ENCODE results near the gene SHH.
"Not testable (repeated sequence)": the region's sequence is repeated elsewhere in the genome, so short reads cannot be mapped to it uniquely, and the experiment has no call there.

The SHH gene

GRCh38 chr7:155819186-155819585, 6.9 kb upstream of the SHH start:
- no peak for DNase-seq (ENCODE audit: low read depth in 3 of 3)

GRCh38 chr7:155818820-155819168, 6.5 kb upstream of the SHH start:
- no peak for DNase-seq (ENCODE audit: low read depth in 3 of 3)

GRCh38 chr7:155818154-155818819, 6.0 kb upstream of the SHH start:
- no peak for DNase-seq (ENCODE audit: low read depth in 3 of 3)

- DNase-seq (ENCODE audit: low read depth in 3 of 3): not testable (repeated sequence)
These were observed 5.3 kb upstream of the SHH start for GRCh38 chr7:155817515-155817914.

- no peak for DNase-seq (ENCODE audit: low read depth in 3 of 3)
These were observed 4.7 kb upstream of the SHH start for GRCh38 chr7:155816996-155817395.

- no peak for DNase-seq (ENCODE audit: low read depth in 3 of 3)
These were observed 3.9 kb upstream of the SHH start for GRCh38 chr7:155816192-155816508.

GRCh38 chr7:155815332-155816191, 3.3 kb upstream of the SHH start:
- peak; percentile 53 to 73 (median 58) for DNase-seq (ENCODE audit: low read depth in 3 of 3)

- DNase-seq (ENCODE audit: low read depth in 3 of 3): no peak
These were observed 2.3 kb upstream of the SHH start for GRCh38 chr7:155814316-155815276.

- no peak for DNase-seq (ENCODE audit: low read depth in 3 of 3)
These were observed 1.5 kb upstream of the SHH start for GRCh38 chr7:155813546-155814315.

- no peak for DNase-seq (ENCODE audit: low read depth in 3 of 3)
These were observed 862 bp upstream of the SHH start for GRCh38 chr7:155813125-155813524.

- DNase-seq (ENCODE audit: low read depth in 3 of 3): no peak
These were observed 736 bp downstream of the SHH start for GRCh38 chr7:155811560-155811894.

GRCh38 chr7:155810770-155811559, 1.3 kb downstream of the SHH start:
- DNase-seq (ENCODE audit: low read depth in 3 of 3): no peak

GRCh38 chr7:155809947-155810769, 2.1 kb downstream of the SHH start:
- no peak for DNase-seq (ENCODE audit: low read depth in 3 of 3)

GRCh38 chr7:155809332-155809946, 2.8 kb downstream of the SHH start:
- DNase-seq (ENCODE audit: low read depth in 3 of 3): no peak

- no peak for DNase-seq (ENCODE audit: low read depth in 3 of 3)
These were observed 3.5 kb downstream of the SHH start for GRCh38 chr7:155808549-155809331.

GRCh38 chr7:155807789-155808548, 4.3 kb downstream of the SHH start:
- no peak for DNase-seq (ENCODE audit: low read depth in 3 of 3)

GRCh38 chr7:155807065-155807671, 5.1 kb downstream of the SHH start:
- no peak for DNase-seq (ENCODE audit: low read depth in 3 of 3)
